GM19463 (cell line): ENCODE measurements around the gene PTCRA.
"Not testable (repeated sequence)": the region's sequence is repeated elsewhere in the genome, so short reads cannot be mapped to it uniquely, and the experiment has no call there.

Experiments
- ATAC-seq: cut with Tn5 transposase; IDR thresholded peaks from one replicate; pipeline ENCODE4 v1.9.1; 2021; ENCODE audit warnings: mild to moderate bottlenecking, moderate library complexity; ENCODE audit not compliant: unreplicated experiment

Gene PTCRA

GRCh38 chr6:42938987-42939809 is 23.3 kb downstream of the PTCRA start:
- no peak for ATAC-seq

GRCh38 chr6:42939810-42940167 is 23.9 kb downstream of the PTCRA start:
- ATAC-seq = no peak

- no peak for ATAC-seq
Measured at GRCh38 chr6:42940493-42941045, 24.7 kb downstream of the PTCRA start.

GRCh38 chr6:42941356-42941755 is 25.5 kb downstream of the PTCRA start:
- ATAC-seq = not testable (repeated sequence)

GRCh38 chr6:42942444-42942843 is 26.6 kb downstream of the PTCRA start:
- ATAC-seq = no peak

- no peak for ATAC-seq
Measured at GRCh38 chr6:42947950-42948349, 32.1 kb downstream of the PTCRA start.

- no peak for ATAC-seq
Measured at GRCh38 chr6:42952389-42952788, 36.5 kb downstream of the PTCRA start.

- ATAC-seq = not testable (repeated sequence)
Measured at GRCh38 chr6:42954405-42954804, 38.6 kb downstream of the PTCRA start.

GRCh38 chr6:42958125-42958524 is 42.3 kb downstream of the PTCRA start:
- ATAC-seq = no peak

- ATAC-seq = no peak
Measured at GRCh38 chr6:42959917-42960242, 44.0 kb downstream of the PTCRA start.

GRCh38 chr6:42960243-42961019 is 44.6 kb downstream of the PTCRA start, which contains the start of gene GNMT:
GNMT (plus strand) TSS chr6:42960754; CDS start chr6:42960768, 14 bp downstream.
- ATAC-seq = no peak

- no peak for ATAC-seq
Measured at GRCh38 chr6:42961020-42961470, 45.2 kb downstream of the PTCRA start.

- ATAC-seq = no peak
Measured at GRCh38 chr6:42962096-42962495, 46.2 kb downstream of the PTCRA start.

GRCh38 chr6:42962502-42963178 is 46.8 kb downstream of the PTCRA start:
- no peak for ATAC-seq

GRCh38 chr6:42963179-42963854 is 47.5 kb downstream of the PTCRA start:
- ATAC-seq = no peak

- ATAC-seq = no peak
Measured at GRCh38 chr6:42963855-42964605, 48.2 kb downstream of the PTCRA start.

- ATAC-seq = no peak
Measured at GRCh38 chr6:42966571-42966970, 50.7 kb downstream of the PTCRA start.

GRCh38 chr6:42967228-42967627 is 51.4 kb downstream of the PTCRA start:
- no peak for ATAC-seq

- no peak for ATAC-seq
Measured at GRCh38 chr6:42968126-42968701, 52.4 kb downstream of the PTCRA start.

- ATAC-seq = no peak
Measured at GRCh38 chr6:42968783-42969182, 52.9 kb downstream of the PTCRA start.
